ENCODE measurements around the gene FAAP20. TPM values are rescaled to one million over a fixed set of nuclear protein-coding genes. Genes with fewer than 3 reads are reported as not detected.

The FAAP20 gene
- total and polyA plus RNA-seq, 2 donors (not counting 1 experiment from before 2014, with no cell fraction given): 31.2 to 68.1 TPM

GRCh38 chr1:2184531-2184930 is 10.0 kb downstream of the FAAP20 start:
- CTCF ChIA-PET: no interaction called here
- H3K79me2 ChIP-seq (ENCODE audit: control insufficient read depth, insufficient read depth, low read length): peaks cover 11% of the 10 kb centered on the region
- TF ChIP-seq CTCF (IDR thresholded peaks at IDR 0.05) (no peak), EZH2 (IDR thresholded peaks at IDR 0.05; ENCODE audit: borderline replicate concordance, insufficient read depth, low read depth, low read length, poor library complexity, severe bottlenecking) (no peak)
- H2AFZ ChIP-seq (ENCODE audit: insufficient read depth, low read depth, low read length, poor library complexity, severe bottlenecking): no peak overlapping the region
- H4K20me1 ChIP-seq (ENCODE audit: control insufficient read depth, insufficient read depth, low read length, poor library complexity, severe bottlenecking): no peaks in the 10 kb centered on the region
- H3K9me3 ChIP-seq (ENCODE audit: control extremely low read depth in 1 of 3, control insufficient read depth in 2 of 3, insufficient read depth in 1 of 3, low read length in 2 of 3): peaks cover 0 to 2% (median 0%) of the 10 kb centered on the region in 3 donors
- H3K27ac ChIP-seq (ENCODE audit: low read length in 2 of 2): no peak overlapping the region
- Mint-ChIP-seq H3K4me1 (peaks cover 3% of the 10 kb centered on the region), H3K27ac (no peak overlapping the region), H3K27me3 (no peaks in the 10 kb centered on the region), H3K9me3 (ENCODE audit: insufficient read depth) (no peaks in the 10 kb centered on the region), H3K4me3 (no peak overlapping the region)
- no peak for ATAC-seq (ENCODE audit: low read depth)
- H3K4me3 ChIP-seq (ENCODE audit: control extremely low read depth in 1 of 5, extremely low read depth in 1 of 5, insufficient read depth in 1 of 5, low read depth in 2 of 5, low read length in 4 of 5): no peak overlapping the region
- POLR2A ChIA-PET: no interaction called here
- intact Hi-C loops (cut with micrococcal nuclease): no loop called here
- peaks cover 0 to 7% of the 10 kb centered on the region in 2 experiments for H3K36me3 ChIP-seq (replicated peaks in 1 of 2; ENCODE audit: control extremely low read depth in 1 of 2, control insufficient read depth in 1 of 2, extremely low read depth in 1 of 2, insufficient read depth in 2 of 2, low read length in 1 of 2)
- H3K4me2 ChIP-seq (replicated peaks; ENCODE audit: low read depth, low read length, poor library complexity, severe bottlenecking): no peak overlapping the region
- peaks cover 0 to 6% of the 10 kb centered on the region in 2 donors for H3K4me1 ChIP-seq (ENCODE audit: control insufficient read depth in 2 of 2, insufficient read depth in 2 of 2, low read length in 2 of 2)
- H3K9ac ChIP-seq (ENCODE audit: low read length): no peak overlapping the region
- no peak for DNase-seq
- 97% methylated on average over 12 of the region's 18 CpGs for WGBS (ENCODE audit: insufficient coverage)
- H3K27me3 ChIP-seq (replicated peaks in 1 of 4; ENCODE audit: control extremely low read depth in 1 of 4, control insufficient read depth in 3 of 4, insufficient read depth in 4 of 4, low read length in 3 of 4): no peaks in the 10 kb centered on the region

- ATAC-seq (ENCODE audit: low read depth) (no peak), DNase-seq (no peak)
- no peak overlapping the region for H3K27ac ChIP-seq (ENCODE audit: low read length in 2 of 2)
- no peaks in the 10 kb centered on the region for H3K27me3 ChIP-seq (replicated peaks in 1 of 4; ENCODE audit: control extremely low read depth in 1 of 4, control insufficient read depth in 3 of 4, insufficient read depth in 4 of 4, low read length in 3 of 4)
- peaks cover 0 to 7% of the 10 kb centered on the region in 2 experiments for H3K36me3 ChIP-seq (replicated peaks in 1 of 2; ENCODE audit: control extremely low read depth in 1 of 2, control insufficient read depth in 1 of 2, extremely low read depth in 1 of 2, insufficient read depth in 2 of 2, low read length in 1 of 2)
- no peak overlapping the region for H3K4me3 Mint-ChIP-seq
- CTCF ChIA-PET: no interaction called here
- peaks cover 0 to 2% (median 0%) of the 10 kb centered on the region in 3 donors for H3K9me3 ChIP-seq (ENCODE audit: control extremely low read depth in 1 of 3, control insufficient read depth in 2 of 3, insufficient read depth in 1 of 3, low read length in 2 of 3)
- H3K27me3 Mint-ChIP-seq: no peaks in the 10 kb centered on the region
- peaks cover 0 to 2% of the 10 kb centered on the region in 2 donors for H3K4me1 ChIP-seq (ENCODE audit: control insufficient read depth in 2 of 2, insufficient read depth in 2 of 2, low read length in 2 of 2)
- H3K27ac Mint-ChIP-seq: no peak overlapping the region
- no peak overlapping the region for H3K9ac ChIP-seq (ENCODE audit: low read length)
- H3K9me3 Mint-ChIP-seq (ENCODE audit: insufficient read depth): no peaks in the 10 kb centered on the region
- 91% methylated on average over 15 of the region's 15 CpGs for WGBS (ENCODE audit: insufficient coverage)
- no peaks in the 10 kb centered on the region for H4K20me1 ChIP-seq (ENCODE audit: control insufficient read depth, insufficient read depth, low read length, poor library complexity, severe bottlenecking)
- H3K4me3 ChIP-seq (ENCODE audit: control extremely low read depth in 1 of 5, extremely low read depth in 1 of 5, insufficient read depth in 1 of 5, low read depth in 2 of 5, low read length in 4 of 5): no peak overlapping the region
- intact Hi-C loops (cut with micrococcal nuclease): no loop called here
- peaks cover 9% of the 10 kb centered on the region for H3K79me2 ChIP-seq (ENCODE audit: control insufficient read depth, insufficient read depth, low read length)
- POLR2A ChIA-PET: no interaction called here
- TF ChIP-seq CTCF (IDR thresholded peaks at IDR 0.05) (no peak), EZH2 (IDR thresholded peaks at IDR 0.05; ENCODE audit: borderline replicate concordance, insufficient read depth, low read depth, low read length, poor library complexity, severe bottlenecking) (no peak)
- no peak overlapping the region for H2AFZ ChIP-seq (ENCODE audit: insufficient read depth, low read depth, low read length, poor library complexity, severe bottlenecking)
- H3K4me2 ChIP-seq (replicated peaks; ENCODE audit: low read depth, low read length, poor library complexity, severe bottlenecking): no peak overlapping the region
- no peaks in the 10 kb centered on the region for H3K4me1 Mint-ChIP-seq
Measured at GRCh38 chr1:2183937-2184334, 10.6 kb downstream of the FAAP20 start.

All from B cell (primary cell).